ENCODE measurements around the gene MUSK.

MUSK gene

DNA sequence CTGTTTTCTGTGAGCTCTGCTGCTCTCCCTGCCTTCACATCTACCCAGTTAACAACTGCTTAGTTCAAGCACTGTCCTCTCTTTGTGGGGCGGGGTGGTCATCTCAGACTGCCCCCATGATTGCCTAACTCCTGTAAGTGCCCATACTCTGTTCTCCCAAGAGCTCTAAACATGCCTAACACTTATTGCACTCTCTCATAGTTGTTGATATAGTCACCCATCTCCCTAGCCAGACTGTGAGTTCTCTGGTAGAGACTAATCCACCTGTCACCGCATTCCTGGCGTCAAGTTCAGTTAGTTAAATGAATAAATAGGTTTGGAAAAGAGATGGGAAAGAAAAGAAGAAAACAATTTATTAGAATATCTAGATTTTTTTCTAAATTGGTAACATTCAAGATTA lies 18.3 kb upstream of the MUSK start:
- no CpG with 5 or more reads among the region's 3 CpGs for WGBS (ENCODE audit: insufficient coverage, insufficient read length)

DNA sequence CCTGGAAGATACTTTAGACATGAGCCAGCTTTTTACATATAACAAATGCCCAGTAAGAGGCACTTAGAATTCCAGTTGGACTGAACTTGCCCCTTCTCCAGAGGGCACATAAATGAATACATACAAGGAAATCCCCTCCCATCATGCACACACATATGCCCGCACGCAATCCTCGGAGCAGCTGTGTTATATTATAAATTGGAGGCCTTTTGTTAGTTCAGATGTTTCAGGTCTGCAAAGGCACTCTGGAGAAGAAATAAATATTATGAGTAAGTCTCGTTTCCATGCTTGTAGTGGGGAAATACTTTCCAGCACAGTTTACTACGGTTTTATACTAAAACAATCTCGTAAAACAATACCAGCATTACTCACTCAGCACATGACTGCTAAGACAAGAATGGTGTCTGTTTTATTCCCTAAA lies 17.6 kb upstream of the MUSK start:
- H3K9me3 ChIP-seq (ENCODE audit: control insufficient read depth, insufficient read depth, low read length): no peaks in the 10 kb centered on the region
- DNase-seq (ENCODE audit: low read depth, low spot score): no peak
- H3K4me3 ChIP-seq (ENCODE audit: low read length): no peak overlapping the region
- no CpG with 5 or more reads among the region's 6 CpGs for WGBS (ENCODE audit: insufficient coverage, insufficient read length)
- H3K27me3 ChIP-seq (ENCODE audit: control insufficient read depth, insufficient read depth, low read length): no peaks in the 10 kb centered on the region
- no peaks in the 10 kb centered on the region for H3K36me3 ChIP-seq (ENCODE audit: control insufficient read depth, insufficient read depth, low read length)
- H3K27ac ChIP-seq (ENCODE audit: low read length): no peak overlapping the region
- no peaks in the 10 kb centered on the region for H3K4me1 ChIP-seq (ENCODE audit: control insufficient read depth, insufficient read depth, low read length)

More for the DNA sequence above, 18.3 kb upstream of the MUSK start:
- no peak for DNase-seq (ENCODE audit: low read depth, low spot score)
- no peaks in the 10 kb centered on the region for H3K36me3 ChIP-seq (ENCODE audit: control insufficient read depth, insufficient read depth, low read length)
- no peaks in the 10 kb centered on the region for H3K9me3 ChIP-seq (ENCODE audit: control insufficient read depth, insufficient read depth, low read length)
- H3K27me3 ChIP-seq (ENCODE audit: control insufficient read depth, insufficient read depth, low read length): no peaks in the 10 kb centered on the region
- H3K27ac ChIP-seq (ENCODE audit: low read length): no peak overlapping the region
- H3K4me1 ChIP-seq (ENCODE audit: control insufficient read depth, insufficient read depth, low read length): no peaks in the 10 kb centered on the region
- no peak overlapping the region for H3K4me3 ChIP-seq (ENCODE audit: low read length)

DNA sequence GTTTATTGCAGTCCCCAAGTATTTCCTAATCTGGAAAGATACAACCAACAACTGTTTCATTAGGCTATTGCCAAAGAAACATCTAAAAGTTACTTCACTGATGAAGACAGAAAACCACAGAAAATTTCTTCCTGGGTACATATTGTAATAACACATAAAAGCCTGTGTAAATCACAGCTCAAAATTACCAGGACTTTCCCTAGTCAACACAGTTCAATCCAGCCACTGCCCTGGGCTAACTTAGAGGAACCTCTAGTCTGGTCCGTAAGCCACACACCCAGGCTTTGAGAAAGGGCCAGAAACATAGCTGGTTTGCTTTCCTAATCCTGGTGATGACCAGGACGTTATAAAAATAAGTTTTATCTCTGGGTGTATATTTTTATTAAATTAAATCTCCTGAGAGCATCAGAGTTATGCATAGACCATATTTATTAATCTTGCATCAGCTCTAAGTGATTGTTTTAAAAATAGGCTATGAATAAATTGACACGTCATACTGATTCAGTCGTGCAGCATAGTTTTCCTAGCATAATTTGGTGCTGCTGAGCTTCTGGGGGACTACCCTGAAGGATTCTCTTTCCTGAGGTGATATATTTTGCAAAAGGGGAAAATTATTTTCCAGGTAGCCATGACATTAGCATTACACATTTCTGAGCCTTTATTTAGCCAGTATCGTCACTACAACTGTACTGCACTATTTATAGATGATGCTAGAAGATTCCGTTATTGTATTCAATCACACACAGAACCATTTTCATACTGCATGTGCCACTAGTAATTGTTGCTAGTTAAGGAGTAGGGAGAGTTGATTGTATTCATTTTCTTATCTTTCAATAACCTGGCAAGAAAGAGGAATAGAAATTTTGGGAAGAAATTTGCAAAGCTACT lies 12.6 kb upstream of the MUSK start:
- H3K36me3 ChIP-seq (ENCODE audit: control insufficient read depth, insufficient read depth, low read length): no peaks in the 10 kb centered on the region
- H3K9me3 ChIP-seq (ENCODE audit: control insufficient read depth, insufficient read depth, low read length): no peaks in the 10 kb centered on the region
- H3K27me3 ChIP-seq (ENCODE audit: control insufficient read depth, insufficient read depth, low read length): no peaks in the 10 kb centered on the region
- H3K27ac ChIP-seq (ENCODE audit: low read length): no peak overlapping the region
- no peak for DNase-seq (ENCODE audit: low read depth, low spot score)
- no CpG with 5 or more reads among the region's 6 CpGs for WGBS (ENCODE audit: insufficient coverage, insufficient read length)
- no peaks in the 10 kb centered on the region for H3K4me1 ChIP-seq (ENCODE audit: control insufficient read depth, insufficient read depth, low read length)
- no peak overlapping the region for H3K4me3 ChIP-seq (ENCODE audit: low read length)

DNA sequence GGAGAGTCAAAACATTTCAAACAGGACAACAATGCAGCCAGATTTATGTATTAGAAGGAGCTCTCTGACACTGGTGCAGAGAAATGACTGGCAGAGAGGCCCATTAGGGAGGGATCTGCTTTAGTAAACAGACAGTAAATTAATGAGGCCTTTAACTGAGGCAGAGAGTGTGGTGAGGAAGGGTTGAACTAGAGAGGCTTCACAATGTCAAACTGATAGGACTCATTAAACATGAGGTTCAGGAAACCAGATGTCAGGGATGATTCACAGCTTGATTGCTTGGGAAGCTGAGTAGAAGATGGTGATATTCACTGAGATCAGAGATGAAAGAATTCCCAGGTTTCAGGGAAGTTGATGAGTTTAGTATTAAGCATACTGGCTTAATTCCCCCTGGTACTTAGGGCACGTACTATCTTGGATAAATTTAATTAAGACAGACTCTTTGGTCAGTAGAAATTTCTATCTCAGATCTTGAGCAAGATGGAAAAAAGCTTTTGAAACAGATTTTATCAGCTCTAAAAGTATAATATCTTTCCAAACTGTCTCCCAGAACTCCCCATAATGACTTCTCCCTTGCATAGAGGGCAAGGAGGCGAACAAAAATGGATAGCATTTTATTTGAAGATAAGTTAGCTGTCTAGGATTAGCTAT lies 8.6 kb upstream of the MUSK start:
- no peak overlapping the region for H3K27ac ChIP-seq (ENCODE audit: low read length)
- H3K4me1 ChIP-seq (ENCODE audit: control insufficient read depth, insufficient read depth, low read length): no peaks in the 10 kb centered on the region
- H3K36me3 ChIP-seq (ENCODE audit: control insufficient read depth, insufficient read depth, low read length): no peaks in the 10 kb centered on the region
- WGBS (ENCODE audit: insufficient coverage, insufficient read length): no CpG with 5 or more reads among the region's 2 CpGs
- no peaks in the 10 kb centered on the region for H3K9me3 ChIP-seq (ENCODE audit: control insufficient read depth, insufficient read depth, low read length)
- no peak for DNase-seq (ENCODE audit: low read depth, low spot score)
- no peaks in the 10 kb centered on the region for H3K27me3 ChIP-seq (ENCODE audit: control insufficient read depth, insufficient read depth, low read length)
- H3K4me3 ChIP-seq (ENCODE audit: low read length): no peak overlapping the region

DNA sequence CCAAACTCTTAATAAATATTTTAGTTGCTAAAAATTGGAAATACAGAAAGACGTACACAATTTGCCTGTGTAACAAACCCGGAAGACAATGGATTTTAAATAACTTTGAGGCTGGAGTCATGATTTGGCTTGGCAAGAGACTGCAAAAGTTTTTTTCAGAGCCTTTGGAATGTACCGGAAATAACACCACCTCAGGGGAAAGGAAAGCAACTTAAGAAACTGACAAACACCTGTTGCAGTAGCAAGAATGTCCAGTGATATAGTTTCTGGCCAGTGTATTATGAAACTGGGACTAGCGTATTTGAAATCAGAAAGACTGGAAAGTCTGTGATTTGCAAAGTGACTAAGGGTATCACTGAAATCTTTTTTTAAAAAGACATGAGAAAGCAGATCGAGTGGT lies 842 bp downstream of the MUSK start:
- WGBS (ENCODE audit: insufficient coverage, insufficient read length): no CpG with 5 or more reads among the region's 5 CpGs
- H3K27ac ChIP-seq (ENCODE audit: low read length): no peak overlapping the region
- H3K4me1 ChIP-seq (ENCODE audit: control insufficient read depth, insufficient read depth, low read length): no peaks in the 10 kb centered on the region
- no peak for DNase-seq (ENCODE audit: low read depth, low spot score)
- H3K36me3 ChIP-seq (ENCODE audit: control insufficient read depth, insufficient read depth, low read length): no peaks in the 10 kb centered on the region
- H3K27me3 ChIP-seq (ENCODE audit: control insufficient read depth, insufficient read depth, low read length): no peaks in the 10 kb centered on the region
- H3K9me3 ChIP-seq (ENCODE audit: control insufficient read depth, insufficient read depth, low read length): no peaks in the 10 kb centered on the region
- H3K4me3 ChIP-seq (ENCODE audit: low read length): no peak overlapping the region

DNA sequence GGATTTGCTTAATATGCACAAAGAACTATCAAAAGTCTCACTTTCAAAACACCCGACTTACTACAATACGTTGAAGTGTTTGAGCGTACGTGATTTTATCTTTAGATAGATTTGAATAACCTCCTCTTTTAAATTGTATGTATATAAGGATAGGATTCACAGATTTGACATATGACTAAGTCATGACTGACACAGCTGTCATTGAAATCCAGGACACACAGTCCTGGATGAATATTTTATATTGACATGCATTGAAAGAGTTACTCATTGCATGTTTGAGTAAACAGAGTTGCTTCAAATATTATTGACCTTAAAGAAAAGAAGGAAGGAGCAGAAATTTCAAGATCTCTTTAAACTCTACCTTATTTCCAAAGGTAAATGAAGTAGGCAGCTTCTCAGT lies 3.3 kb downstream of the MUSK start:
- H3K4me1 ChIP-seq (ENCODE audit: control insufficient read depth, insufficient read depth, low read length): no peaks in the 10 kb centered on the region
- H3K9me3 ChIP-seq (ENCODE audit: control insufficient read depth, insufficient read depth, low read length): no peaks in the 10 kb centered on the region
- H3K4me3 ChIP-seq (ENCODE audit: low read length): no peak overlapping the region
- DNase-seq (ENCODE audit: low read depth, low spot score): no peak
- H3K27ac ChIP-seq (ENCODE audit: low read length): no peak overlapping the region
- no CpG with 5 or more reads among the region's 4 CpGs for WGBS (ENCODE audit: insufficient coverage, insufficient read length)
- H3K36me3 ChIP-seq (ENCODE audit: control insufficient read depth, insufficient read depth, low read length): no peaks in the 10 kb centered on the region
- no peaks in the 10 kb centered on the region for H3K27me3 ChIP-seq (ENCODE audit: control insufficient read depth, insufficient read depth, low read length)

DNA sequence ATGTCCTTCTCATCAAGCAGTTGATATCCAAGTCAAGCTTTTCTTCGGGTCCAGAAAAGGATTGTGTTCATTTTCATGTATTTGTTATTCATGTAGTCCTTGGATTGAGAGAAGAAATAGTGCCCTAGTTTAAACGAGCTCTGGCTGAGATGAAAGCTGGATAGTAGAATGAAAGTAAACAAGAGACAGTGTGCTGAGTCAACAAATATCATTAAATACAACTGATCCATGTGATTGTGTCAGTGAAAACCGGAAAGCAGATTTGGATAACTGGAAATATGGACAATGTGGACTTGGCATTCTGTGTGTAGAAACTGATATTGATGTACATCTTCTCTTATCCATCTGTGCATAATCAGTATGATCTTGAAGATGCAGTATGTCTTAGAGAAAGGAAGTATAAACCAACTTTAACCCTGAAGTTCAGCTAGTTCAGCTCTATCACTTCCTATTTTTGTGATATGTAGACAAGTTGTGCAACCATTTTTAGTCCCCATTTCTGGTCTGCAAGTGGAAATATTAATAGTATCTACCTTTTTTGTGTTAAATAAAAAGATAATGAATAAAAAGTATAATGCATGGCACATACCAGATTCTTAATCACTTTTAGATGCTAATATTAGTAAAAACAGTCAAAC lies 4.4 kb downstream of the MUSK start:
- Histone ChIP-seq H3K9me3 (ENCODE audit: control insufficient read depth, insufficient read depth, low read length) (no peaks in the 10 kb centered on the region), H3K27ac (ENCODE audit: low read length) (no peak overlapping the region), H3K4me1 (ENCODE audit: control insufficient read depth, insufficient read depth, low read length) (no peaks in the 10 kb centered on the region), H3K4me3 (ENCODE audit: low read length) (no peak overlapping the region), H3K27me3 (ENCODE audit: control insufficient read depth, insufficient read depth, low read length) (no peaks in the 10 kb centered on the region), H3K36me3 (ENCODE audit: control insufficient read depth, insufficient read depth, low read length) (no peaks in the 10 kb centered on the region)
- no CpG with 5 or more reads among the region's 3 CpGs for WGBS (ENCODE audit: insufficient coverage, insufficient read length)
- no peak for DNase-seq (ENCODE audit: low read depth, low spot score)

DNA sequence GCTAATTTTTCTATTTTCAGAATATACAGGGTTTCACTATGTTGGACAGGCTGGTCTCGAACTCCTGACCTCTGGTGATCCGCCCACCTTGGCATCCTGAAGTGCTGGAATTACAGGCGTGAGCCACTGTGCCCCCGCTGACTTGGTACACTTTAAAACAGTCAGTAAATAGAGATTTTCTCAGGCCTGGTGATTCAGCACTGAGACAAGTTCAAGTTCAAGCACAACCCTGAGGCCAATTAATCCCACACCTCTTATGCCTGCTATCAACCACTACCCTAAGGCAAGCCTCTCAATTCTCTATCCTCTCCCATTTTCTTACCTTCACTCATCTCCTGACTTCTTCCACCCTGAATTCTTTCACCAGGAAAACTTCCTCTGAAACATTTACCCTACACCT lies 18.9 kb downstream of the MUSK start:
- no peaks in the 10 kb centered on the region for H3K36me3 ChIP-seq (ENCODE audit: control insufficient read depth, insufficient read depth, low read length)
- H3K4me1 ChIP-seq (ENCODE audit: control insufficient read depth, insufficient read depth, low read length): no peaks in the 10 kb centered on the region; the same call in 1 of the 2 replicates
- H3K4me3 ChIP-seq (ENCODE audit: low read length): no peak overlapping the region
- DNase-seq (ENCODE audit: low read depth, low spot score): no peak
- no peaks in the 10 kb centered on the region for H3K27me3 ChIP-seq (ENCODE audit: control insufficient read depth, insufficient read depth, low read length)
- H3K27ac ChIP-seq (ENCODE audit: low read length): no peak overlapping the region
- H3K9me3 ChIP-seq (ENCODE audit: control insufficient read depth, insufficient read depth, low read length): no peaks in the 10 kb centered on the region
- no CpG with 5 or more reads among the region's 4 CpGs for WGBS (ENCODE audit: insufficient coverage, insufficient read length)

DNA sequence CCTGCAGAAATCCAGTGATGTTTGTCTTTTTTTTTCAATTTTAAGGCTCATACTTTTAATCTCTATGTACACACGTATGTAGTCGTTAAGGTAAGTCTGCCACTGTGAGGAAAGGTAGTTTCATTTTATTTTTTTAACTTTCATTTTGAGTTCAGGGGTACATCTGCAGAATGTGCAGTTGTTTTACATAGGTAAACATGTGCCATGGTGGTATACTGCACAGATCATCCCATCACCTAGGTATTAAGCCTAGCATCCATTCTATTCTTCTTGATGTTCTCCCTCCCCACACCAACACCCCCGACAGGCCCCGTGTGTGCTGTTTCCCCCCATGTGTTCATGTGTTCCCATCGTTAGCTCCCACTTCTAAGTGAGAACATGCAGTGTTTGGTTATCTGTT lies 19.7 kb downstream of the MUSK start:
- H3K9me3 ChIP-seq (ENCODE audit: control insufficient read depth, insufficient read depth, low read length): no peaks in the 10 kb centered on the region
- WGBS (ENCODE audit: insufficient coverage, insufficient read length): no CpG with 5 or more reads among the region's 5 CpGs
- DNase-seq (ENCODE audit: low read depth, low spot score): no peak
- H3K36me3 ChIP-seq (ENCODE audit: control insufficient read depth, insufficient read depth, low read length): no peaks in the 10 kb centered on the region
- no peaks in the 10 kb centered on the region for H3K27me3 ChIP-seq (ENCODE audit: control insufficient read depth, insufficient read depth, low read length)
- H3K27ac ChIP-seq (ENCODE audit: low read length): no peak overlapping the region
- no peaks in the 10 kb centered on the region for H3K4me1 ChIP-seq (ENCODE audit: control insufficient read depth, insufficient read depth, low read length)
- H3K4me3 ChIP-seq (ENCODE audit: low read length): no peak overlapping the region

DNA sequence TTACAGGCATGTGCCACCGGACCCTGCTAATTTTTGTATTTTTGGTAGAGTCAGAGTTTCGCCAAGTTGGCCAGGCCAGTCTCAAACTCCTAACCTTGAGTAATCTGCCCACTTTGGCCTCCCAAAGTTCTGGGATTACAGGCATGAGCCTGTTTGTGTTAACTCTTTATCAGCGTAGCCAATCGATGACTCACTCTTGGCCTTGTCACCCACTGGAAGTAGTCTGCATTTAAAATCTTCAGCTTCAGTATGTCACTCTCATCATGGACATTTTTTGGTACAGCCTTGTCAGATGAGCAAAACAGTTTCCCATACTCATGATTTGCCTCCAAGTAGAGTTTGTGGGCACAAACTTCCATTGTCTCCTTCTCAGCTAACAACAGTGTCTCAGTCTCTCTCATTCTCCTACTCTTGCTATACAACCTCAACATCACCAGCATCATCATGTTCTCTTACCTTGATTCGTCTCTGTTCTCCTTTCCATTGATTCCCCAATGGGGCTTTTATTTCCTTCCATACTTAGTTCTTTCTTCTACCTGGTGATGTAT lies 22.5 kb downstream of the MUSK start:
- Histone ChIP-seq H3K9me3 (ENCODE audit: control insufficient read depth, insufficient read depth, low read length) (no peaks in the 10 kb centered on the region), H3K27me3 (ENCODE audit: control insufficient read depth, insufficient read depth, low read length) (no peaks in the 10 kb centered on the region), H3K36me3 (ENCODE audit: control insufficient read depth, insufficient read depth, low read length) (no peaks in the 10 kb centered on the region), H3K4me1 (ENCODE audit: control insufficient read depth, insufficient read depth, low read length) (no peaks in the 10 kb centered on the region), H3K4me3 (ENCODE audit: low read length) (no peak overlapping the region), H3K27ac (ENCODE audit: low read length) (no peak overlapping the region)
- no CpG with 5 or more reads among the region's 5 CpGs for WGBS (ENCODE audit: insufficient coverage, insufficient read length)
- no peak for DNase-seq (ENCODE audit: low read depth, low spot score)
